ENCODE data around the gene SLC18A2.

The SLC18A2 gene

DNA sequence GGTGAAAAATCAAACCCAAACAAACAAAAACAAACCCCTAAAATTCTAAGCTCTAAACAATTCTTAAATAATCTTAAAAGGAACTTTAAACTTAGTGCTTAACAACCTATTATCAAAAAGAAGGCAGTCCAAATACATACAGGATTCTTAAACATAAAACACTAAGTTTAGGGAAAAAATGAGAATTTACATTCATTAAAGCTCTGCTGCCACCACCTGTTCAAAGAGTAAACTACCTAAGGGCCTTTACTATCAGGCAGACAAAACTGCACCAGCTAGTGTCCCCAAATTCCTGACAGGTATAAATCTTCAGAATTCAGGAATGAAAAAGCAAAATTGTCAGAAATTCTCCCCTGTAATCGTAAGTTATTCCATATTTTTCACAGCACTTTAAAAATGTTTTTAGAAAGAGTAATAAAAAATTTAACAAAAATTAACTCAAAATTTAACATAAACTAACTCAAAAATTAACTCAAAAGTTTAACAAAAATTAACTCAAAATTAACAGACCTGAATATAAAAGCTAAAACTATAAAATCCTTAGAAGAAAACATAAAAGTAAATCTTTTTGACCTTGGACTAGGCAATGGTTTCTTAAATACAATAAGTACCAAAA lies 79.2 kb downstream of the SLC18A2 start:
- no peak for DNase-seq

DNA sequence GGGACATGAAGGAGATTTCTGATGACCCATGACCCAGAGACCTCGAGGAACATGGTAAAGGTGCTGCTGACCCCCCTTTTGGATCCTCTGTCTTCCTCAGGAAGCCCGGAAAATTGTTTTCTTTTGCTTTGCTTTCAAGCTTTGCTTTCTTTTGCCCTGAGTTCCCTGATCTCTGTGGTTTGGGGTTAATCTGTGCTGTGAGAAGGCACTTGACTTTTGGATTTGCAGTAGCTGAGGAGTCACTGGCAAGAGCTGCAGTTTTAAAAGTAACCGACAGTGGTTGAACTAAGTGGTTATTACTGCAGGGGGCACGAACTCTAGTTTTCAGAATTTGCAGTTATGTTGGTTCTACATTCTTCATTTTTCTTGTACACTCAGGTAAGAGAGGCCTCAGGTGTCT lies 81.3 kb downstream of the SLC18A2 start:
- no peak for DNase-seq

DNA sequence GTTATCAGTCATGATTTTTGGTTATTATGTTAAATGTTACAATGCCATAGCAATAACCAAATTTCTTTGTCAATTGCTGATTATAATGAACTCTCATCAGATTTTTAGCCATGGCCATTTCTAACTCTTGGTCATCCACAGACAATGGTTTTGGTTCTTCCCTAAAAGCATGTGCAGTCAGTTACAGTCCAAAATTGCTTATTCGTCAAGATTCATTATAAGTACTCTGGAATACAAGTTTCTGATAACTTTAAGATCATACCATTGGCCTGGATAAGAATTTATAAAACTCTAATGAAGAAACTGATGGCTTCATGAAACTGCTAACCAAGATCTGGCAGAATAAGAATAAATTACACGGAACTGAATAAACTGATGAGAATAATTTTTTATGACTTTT lies 83.5 kb downstream of the SLC18A2 start:
- no peak for DNase-seq

DNA sequence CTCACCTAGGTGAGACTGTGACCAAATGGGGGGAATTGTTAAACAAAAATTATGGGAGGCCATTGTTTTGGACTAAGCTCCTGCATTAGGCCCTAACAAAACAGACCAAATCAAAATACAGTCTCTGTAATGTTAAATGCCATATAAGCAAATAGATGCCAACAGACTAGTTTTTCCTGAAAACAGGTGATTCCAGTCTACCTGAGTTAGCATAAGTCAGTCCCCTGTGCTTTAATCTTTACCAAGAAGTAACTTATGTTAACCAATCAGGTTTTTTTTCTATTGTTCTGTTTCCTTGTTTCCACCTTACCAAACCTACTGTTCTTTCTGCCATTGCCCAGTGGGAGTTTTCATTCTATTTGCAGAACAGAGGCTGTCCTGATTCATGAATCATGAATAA lies 86.3 kb downstream of the SLC18A2 start:
- DNase-seq, result no peak
